ENCODE measurements around the gene ALDH3B2.
"Not testable (repeated sequence)": the region's sequence is repeated elsewhere in the genome, so short reads cannot be mapped to it uniquely, and the experiment has no call there.

Gene ALDH3B2

DNA sequence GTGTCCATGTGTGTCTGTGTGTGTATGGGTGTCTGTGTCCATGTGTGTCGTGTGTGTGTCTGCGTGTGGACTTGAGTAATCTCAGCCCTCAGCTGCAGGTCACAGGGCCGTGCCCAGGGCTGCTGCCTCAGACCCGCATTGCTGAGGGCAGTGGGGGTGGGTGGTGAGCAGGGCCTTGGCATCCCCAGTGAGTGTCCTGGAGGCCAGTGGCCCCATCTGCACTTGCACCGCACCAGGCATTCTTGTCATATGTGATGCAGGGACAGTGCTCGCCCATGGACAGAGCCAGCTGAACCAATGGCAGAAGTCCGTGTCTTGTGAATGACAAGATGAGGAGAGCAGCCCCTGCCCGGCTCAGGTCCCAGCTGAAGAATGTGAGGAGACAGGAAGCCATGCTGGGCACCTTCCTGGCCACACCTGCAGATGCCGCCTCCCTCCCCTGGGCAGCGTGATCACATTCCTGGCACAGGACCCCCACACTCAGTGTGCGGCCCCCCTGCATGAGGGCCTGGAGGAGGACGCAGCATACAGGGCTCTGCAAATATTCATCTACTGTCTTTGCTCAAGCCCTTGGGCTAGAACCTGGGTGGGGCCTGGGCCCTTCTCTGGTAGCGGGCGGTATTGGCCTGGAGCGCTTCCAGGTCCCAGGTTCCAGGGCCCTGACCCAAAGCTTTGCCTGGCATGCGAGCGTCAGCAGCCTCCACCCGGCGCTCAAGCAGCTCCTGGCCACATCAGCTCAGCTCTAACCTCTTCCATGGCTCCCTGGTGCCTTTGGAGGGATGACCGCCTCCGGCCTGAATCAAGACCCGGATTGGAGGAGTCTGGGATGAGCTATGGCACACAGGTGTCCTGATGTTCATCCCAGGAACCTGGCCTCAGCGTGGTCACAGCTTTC lies 3.9 kb downstream of the ALDH3B2 start:
- Mint-ChIP-seq H3K9me3 (no peaks in the 10 kb centered on the region), H3K36me3 (ENCODE audit: low read depth) (no peaks in the 10 kb centered on the region), H3K27me3 (peaks cover 6% of the 10 kb centered on the region), H3K4me1 (ENCODE audit: low read depth) (no peaks in the 10 kb centered on the region), H3K4me3 (no peak overlapping the region), H3K27ac (no peak overlapping the region)
- DNase-seq: no peak

DNA sequence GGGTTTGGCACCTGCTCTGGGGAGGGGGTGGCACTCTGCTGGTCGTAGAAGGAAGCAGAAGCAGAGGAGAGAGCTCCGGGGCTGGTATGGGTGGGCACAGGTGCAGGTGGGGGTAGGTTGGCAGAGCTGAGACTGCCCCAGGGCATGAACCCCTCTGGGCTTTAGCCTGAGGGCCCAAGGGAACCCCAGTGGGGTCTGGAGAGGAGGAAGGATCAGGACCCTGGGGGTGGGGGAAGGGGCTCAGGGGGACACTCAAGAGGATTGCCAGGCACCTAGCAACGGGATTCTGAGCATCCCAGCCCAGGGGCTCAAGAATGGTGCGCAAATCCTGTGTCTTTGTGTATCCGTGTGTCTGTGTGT lies 6.3 kb downstream of the ALDH3B2 start:
- no peaks in the 10 kb centered on the region for H3K27me3 Mint-ChIP-seq
- no peaks in the 10 kb centered on the region for H3K9me3 Mint-ChIP-seq
- no peak for DNase-seq
- H3K36me3 Mint-ChIP-seq (ENCODE audit: low read depth): no peaks in the 10 kb centered on the region
- H3K4me1 Mint-ChIP-seq (ENCODE audit: low read depth): no peaks in the 10 kb centered on the region
- no peak overlapping the region for H3K27ac Mint-ChIP-seq
- H3K4me3 Mint-ChIP-seq: no peak overlapping the region

DNA sequence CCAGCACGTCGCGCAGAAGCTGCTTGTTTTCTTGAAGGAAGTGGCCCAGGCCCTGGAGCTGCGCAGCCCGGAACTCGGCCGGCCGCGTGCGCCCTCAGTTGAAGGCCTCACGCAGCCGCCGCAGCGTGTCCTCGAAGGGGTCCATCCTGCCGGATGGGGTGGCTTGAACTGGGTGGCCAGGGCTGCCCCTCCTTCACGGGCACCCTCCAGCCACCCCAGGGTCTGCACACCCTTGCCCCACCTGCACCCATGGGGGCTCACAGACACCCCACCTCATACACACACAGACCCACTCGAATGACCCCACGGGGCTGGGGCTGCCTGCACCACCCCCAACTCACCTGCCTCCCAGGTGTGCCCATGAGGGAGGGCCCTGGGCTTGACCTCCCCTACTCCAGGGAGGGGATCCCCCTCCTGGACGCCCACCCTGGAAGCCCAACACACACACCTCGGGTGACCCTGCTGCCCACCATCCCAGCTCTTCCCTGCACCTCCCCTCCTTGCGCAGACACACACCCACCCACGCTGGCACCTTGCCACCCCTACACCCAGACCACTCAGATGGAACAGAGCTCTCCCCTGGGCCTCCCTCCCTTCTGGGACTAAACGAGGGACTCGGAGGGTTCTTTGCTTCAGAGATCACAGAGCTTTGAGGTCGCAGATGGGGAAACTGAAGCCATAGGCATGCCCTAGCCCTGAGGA lies 6.8 kb downstream of the ALDH3B2 start:
- Mint-ChIP-seq H3K9me3 (no peaks in the 10 kb centered on the region), H3K36me3 (ENCODE audit: low read depth) (no peaks in the 10 kb centered on the region), H3K27me3 (no peaks in the 10 kb centered on the region), H3K27ac (no peak overlapping the region), H3K4me3 (no peak overlapping the region), H3K4me1 (ENCODE audit: low read depth) (no peaks in the 10 kb centered on the region)
- no peak for DNase-seq

DNA sequence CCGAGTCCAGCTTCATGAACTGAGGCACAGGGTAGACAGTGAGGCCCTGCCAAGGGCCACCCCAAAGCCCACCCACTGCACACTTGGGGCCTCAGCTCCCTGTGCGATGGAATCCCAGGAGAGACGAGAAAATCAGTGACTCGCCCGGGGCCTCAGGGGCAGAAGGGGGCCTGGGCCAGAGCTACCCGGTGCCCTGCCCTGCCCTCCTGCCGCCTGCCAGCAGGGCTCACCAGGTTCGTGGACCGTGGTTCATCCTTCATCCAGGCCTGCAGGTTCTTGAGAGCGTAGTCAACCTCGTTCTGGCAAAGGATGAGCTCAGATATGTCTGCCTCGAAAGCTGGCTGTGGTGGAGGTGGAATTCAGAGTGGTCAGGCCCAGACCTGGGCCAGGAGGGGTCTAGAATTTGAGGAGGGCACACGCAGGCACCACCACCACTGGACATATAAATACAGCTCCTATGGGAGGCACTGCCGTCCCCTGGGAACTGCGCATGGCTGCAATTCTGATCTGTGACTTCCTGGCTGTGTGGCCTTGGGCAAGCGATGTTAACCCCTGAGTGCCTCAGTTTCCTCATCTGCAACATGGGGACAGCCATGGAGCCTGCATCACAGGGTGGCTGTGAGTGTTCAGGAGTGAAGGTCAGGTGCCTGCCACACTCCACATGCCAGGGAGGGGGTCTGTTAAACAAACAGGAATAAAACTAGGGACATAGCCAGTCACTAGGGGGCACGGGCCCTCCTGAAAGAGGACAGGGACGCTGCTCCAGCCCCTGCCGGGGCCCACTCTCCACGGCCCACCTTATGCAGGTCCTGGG lies 7.5 kb downstream of the ALDH3B2 start:
- Mint-ChIP-seq H3K36me3 (ENCODE audit: low read depth) (no peaks in the 10 kb centered on the region), H3K27me3 (no peaks in the 10 kb centered on the region), H3K4me1 (ENCODE audit: low read depth) (no peaks in the 10 kb centered on the region), H3K4me3 (no peak overlapping the region), H3K9me3 (no peaks in the 10 kb centered on the region), H3K27ac (no peak overlapping the region)
- DNase-seq: no peak

DNA sequence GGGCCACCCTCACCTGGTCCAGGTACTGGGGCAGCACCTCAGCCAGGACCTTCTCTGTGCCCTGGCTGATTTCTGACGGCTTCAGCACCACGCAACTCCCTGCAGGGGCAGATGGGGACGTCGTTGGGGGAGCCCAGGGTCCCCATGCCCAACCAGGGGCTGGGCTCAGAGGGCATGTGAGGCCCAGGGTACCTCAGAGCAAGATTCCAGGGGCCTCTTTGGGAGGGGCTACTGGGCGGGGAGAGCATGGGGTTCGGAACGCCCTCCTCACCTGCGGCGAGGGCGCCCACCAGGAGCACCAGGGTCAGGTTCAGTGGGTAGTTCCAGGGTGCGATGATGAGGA lies 8.1 kb downstream of the ALDH3B2 start:
- Mint-ChIP-seq H3K36me3 (ENCODE audit: low read depth) (no peaks in the 10 kb centered on the region), H3K27ac (no peak overlapping the region), H3K4me3 (no peak overlapping the region), H3K27me3 (no peaks in the 10 kb centered on the region), H3K9me3 (no peaks in the 10 kb centered on the region), H3K4me1 (ENCODE audit: low read depth) (no peaks in the 10 kb centered on the region)
- DNase-seq: no peak

DNA sequence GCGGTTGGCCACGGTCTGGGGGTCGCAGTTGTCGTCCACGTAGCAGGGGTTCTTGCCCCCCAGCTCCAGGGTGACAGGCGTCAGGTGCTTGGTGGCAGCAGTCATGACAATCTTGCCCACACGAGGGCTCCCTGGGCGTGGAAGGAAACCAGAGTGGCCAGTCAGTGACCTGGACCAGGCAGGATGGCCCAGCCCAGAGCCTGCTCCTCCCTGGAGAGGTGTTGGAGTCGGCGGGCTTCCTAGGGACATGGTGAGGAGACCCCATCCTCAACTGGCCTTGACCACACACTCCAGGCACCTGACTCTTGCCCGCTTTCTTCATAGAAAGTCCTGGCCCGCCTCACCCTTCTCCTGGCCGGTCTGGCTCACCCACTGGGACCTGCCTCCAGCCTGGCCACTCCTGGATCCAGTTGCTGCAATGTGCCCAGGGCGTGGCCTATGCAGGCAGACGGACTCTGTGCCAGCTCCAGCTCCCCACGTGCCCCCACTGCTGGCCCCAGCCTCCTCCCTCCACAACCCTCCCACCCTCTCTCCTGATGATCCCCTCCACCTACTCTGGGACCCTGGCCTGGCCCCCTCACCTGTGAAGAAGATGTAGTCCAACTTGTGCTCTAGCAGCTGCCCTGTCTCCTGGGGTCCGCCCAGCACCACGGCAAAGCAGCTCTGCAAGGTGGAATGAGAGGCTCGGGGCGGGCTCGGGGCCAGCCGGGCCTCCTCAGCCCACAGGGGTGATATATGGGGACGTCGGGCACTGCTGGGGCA lies 8.7 kb downstream of the ALDH3B2 start:
- H3K27me3 Mint-ChIP-seq: no peaks in the 10 kb centered on the region
- H3K9me3 Mint-ChIP-seq: no peaks in the 10 kb centered on the region
- no peak for DNase-seq
- no peak overlapping the region for H3K27ac Mint-ChIP-seq
- no peaks in the 10 kb centered on the region for H3K36me3 Mint-ChIP-seq (ENCODE audit: low read depth)
- H3K4me1 Mint-ChIP-seq (ENCODE audit: low read depth): no peaks in the 10 kb centered on the region
- H3K4me3 Mint-ChIP-seq: no peak overlapping the region

DNA sequence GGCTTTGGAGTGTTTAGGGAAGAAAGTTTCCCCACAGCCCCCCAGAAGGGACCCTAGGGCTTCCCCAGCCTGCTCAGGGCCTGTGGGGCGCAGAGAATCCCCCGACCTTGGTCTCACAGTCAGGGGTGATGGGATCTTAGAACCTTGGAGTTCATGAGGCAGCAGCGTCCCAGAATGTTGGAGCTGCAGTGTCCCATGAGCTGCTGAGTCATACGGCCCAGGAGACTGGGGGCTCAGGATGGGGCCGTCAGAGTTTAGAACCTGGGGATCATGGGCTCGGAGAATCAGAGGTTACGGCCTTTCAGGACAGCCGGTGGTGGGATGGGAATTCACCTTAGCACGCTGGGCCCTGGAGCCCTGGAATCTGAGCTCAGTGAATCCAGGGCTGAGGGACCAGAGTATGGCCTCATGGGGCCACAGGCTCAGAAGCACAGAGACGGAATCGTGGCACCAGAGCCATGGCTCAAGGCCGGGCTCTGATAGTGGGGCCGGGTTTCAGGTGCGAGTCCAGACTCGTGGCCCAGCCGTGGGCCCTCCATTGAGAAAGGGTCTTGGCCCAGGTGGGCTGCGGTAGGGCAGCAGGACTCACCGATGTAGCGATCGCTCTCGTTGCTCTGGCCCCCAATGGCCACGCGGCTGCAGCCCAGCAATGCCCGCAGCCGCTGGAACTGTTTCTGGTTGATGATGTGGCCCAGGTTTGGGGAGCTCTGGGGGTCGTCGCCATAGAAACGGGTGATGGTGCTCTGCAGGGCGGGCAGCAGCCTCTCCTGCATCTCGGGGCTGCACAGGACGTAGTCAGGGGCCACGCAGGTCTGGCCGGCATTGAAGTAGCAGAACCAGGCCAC lies 9.5 kb downstream of the ALDH3B2 start:
- no peaks in the 10 kb centered on the region for H3K27me3 Mint-ChIP-seq
- H3K4me1 Mint-ChIP-seq (ENCODE audit: low read depth): no peaks in the 10 kb centered on the region
- no peak overlapping the region for H3K27ac Mint-ChIP-seq
- no peaks in the 10 kb centered on the region for H3K9me3 Mint-ChIP-seq
- no peaks in the 10 kb centered on the region for H3K36me3 Mint-ChIP-seq (ENCODE audit: low read depth)
- no peak overlapping the region for H3K4me3 Mint-ChIP-seq
- DNase-seq: no peak

DNA sequence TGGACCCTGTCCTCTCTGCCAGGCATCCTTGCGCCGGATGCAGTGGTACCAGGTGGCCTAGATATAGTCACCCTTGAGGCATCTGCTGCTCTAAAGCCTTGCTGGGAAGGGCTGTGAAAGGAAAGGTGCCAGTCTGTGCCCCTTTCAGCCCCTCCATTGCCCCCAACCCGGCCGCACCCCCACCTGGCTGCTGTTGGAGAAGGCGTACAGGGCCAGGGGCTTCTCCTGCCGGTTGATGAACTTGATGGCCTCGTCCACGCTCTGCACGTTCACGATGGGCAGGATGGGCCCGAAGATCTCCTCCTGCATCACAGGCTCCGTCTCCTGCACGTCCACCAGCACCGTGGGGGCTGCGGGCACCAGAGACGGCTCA lies 10.2 kb downstream of the ALDH3B2 start:
- Mint-ChIP-seq H3K9me3 (no peaks in the 10 kb centered on the region), H3K27ac (no peak overlapping the region), H3K4me1 (ENCODE audit: low read depth) (no peaks in the 10 kb centered on the region), H3K4me3 (no peak overlapping the region), H3K27me3 (no peaks in the 10 kb centered on the region), H3K36me3 (ENCODE audit: low read depth) (no peaks in the 10 kb centered on the region)
- no peak for DNase-seq

DNA sequence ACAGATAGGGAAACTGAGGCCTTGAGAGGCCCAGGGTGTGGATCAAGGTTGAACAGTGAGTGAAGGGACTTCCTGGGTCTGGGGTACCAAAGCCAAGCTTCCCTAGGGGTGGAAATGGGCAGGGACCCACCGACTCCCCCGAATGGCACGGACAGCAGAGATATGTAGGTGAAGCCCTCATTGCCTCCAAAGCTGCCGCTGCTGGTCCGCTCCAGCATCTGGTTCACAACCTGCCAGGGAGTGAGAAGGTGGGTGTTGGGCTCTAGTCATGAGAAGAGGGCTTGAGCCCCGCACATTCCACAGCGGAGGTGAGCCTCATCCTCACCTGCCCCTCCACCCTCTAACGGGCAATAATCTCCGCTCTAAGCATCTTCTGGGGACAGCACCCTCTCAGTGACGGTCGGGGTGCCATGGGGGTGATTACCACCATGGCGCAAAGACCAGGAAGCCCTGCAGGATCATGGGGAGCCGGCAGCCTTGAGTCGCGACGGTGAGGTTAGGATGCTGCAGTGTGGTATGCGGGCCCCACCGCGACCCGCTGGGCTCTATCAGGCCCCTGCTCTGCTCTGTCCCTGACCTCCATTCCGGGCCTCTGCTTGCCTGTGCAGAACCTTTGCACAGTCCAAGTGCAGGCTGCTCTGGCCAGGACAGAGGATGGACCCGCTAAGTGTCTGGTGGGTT lies 10.8 kb downstream of the ALDH3B2 start:
- Mint-ChIP-seq H3K27me3 (no peaks in the 10 kb centered on the region), H3K4me1 (ENCODE audit: low read depth) (peaks cover 2% of the 10 kb centered on the region), H3K4me3 (no peak overlapping the region), H3K36me3 (ENCODE audit: low read depth) (no peaks in the 10 kb centered on the region), H3K27ac (no peak overlapping the region), H3K9me3 (no peaks in the 10 kb centered on the region)
- no peak for DNase-seq

DNA sequence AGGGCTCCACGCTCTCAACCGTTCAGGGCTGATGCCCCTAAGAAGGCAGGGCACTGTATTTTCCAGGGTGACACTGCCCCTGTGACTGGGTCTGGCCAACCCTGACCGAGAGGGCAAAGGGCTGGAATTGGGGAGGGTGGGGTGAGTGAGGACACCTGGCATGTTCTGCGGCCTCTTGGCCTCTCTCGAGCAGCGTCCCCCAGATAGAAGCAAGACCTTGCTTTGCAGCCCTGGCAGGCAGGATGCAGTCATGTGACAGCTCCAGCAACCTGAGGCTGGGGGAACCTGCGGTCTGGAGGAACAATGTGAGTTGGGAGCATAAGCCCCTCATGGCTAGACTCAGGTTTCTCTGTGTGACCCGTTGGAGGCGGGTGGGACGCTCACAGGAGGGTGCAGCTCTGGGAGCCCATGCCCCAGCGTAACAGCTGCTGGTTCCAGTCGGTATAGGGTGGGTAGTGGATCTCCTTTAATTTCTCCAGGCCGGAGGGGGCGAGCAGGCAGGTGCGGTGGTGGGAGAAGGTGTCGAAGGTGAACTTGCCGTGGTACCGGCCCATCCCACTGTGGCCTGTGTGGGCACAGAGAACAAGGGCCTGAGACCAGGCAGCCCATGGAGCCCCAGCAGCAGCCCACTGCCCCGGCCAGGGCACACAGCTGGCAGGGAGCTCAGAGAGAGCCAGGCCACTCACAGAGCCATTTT lies 11.4 kb downstream of the ALDH3B2 start:
- Mint-ChIP-seq H3K27ac (no peak overlapping the region), H3K27me3 (no peaks in the 10 kb centered on the region), H3K4me1 (ENCODE audit: low read depth) (peaks cover 2% of the 10 kb centered on the region), H3K36me3 (ENCODE audit: low read depth) (no peaks in the 10 kb centered on the region), H3K4me3 (no peak overlapping the region), H3K9me3 (no peaks in the 10 kb centered on the region)
- no peak for DNase-seq

DNA sequence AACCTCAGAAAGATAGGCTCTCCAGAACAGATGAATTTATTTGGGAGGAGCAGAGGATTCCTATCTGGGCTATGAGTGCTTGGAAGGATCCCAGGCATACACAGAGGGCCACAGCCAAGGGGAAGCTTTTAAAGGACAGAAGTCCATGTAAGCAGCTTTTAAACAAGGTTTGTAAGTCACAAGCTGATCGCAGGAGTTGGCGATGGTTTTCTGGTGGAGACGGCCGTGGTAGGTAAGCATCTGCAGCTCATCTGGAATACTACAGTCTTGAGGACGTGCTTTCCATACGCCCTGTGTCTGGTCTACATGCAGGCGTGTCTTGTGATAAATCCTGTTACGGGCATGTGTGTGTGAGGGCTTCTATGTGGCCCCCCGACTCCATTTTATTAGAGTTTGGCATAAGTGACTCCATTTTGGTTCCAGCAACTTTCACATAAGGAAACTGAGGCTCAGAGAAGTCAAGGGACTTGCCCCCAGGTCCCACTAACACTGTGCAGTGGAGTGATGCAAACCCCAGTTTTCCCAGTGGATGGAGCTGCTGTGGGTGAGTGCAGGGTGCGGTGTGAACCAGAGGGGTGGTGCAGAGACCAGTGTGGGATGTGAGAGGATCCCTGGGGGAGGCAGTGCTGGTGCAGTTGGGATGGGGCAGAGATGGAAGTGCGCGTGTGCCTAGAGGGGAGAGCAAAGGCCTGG lies 12.1 kb downstream of the ALDH3B2 start:
- DNase-seq: no peak
- Mint-ChIP-seq H3K4me3 (no peak overlapping the region), H3K27me3 (no peaks in the 10 kb centered on the region), H3K27ac (no peak overlapping the region), H3K36me3 (ENCODE audit: low read depth) (no peaks in the 10 kb centered on the region), H3K9me3 (no peaks in the 10 kb centered on the region), H3K4me1 (ENCODE audit: low read depth) (peaks cover 7% of the 10 kb centered on the region)

DNA sequence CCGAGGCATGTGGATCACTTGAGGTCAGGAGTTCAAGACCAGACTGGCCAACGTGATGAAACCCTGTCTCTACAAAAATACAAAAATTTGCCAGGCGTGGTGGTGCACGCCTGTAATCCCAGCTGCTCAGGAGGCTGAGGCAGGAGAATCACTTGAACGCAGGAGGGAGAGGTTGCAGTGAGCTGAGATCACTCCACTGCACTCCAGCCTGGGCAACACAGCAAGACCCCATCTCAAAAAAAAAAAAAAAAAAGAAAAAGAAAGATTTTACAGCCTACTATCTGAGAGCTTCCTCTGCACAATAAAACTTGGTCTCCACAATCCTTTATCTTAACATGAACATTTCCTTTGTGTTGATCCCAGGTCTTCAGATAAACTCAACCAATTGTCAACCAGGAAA lies 13.7 kb downstream of the ALDH3B2 start:
- not testable (repeated sequence) for H3K27ac Mint-ChIP-seq; H3K9me3 Mint-ChIP-seq; H3K4me3 Mint-ChIP-seq; DNase-seq; H3K27me3 Mint-ChIP-seq; H3K36me3 Mint-ChIP-seq (ENCODE audit: low read depth)
- H3K4me1 Mint-ChIP-seq (ENCODE audit: low read depth): peaks cover 13% of the 10 kb centered on the region

All from activated T-cell treated with anti-CD3 and anti-CD28 coated beads, Interleukin-2, amount 50 U/mL, for 24 hours (primary cell).